Endothelial cell of coronary artery (primary cell): ENCODE measurements around the gene RBMS2. TPM values are rescaled to one million over a fixed set of nuclear protein-coding genes. Genes with fewer than 3 reads are reported as not detected.

Source experiments
- total RNA-seq: library from RNA; depleted of rRNA; stranded (reverse); fragments of >200 nt; gene quantifications from 2 replicates; pipeline ENCODE4 v1.2.3, GENCODE V29; 2014

The RBMS2 gene
- 25.3 and 32.6 TPM in 2 replicates for total RNA-seq

GRCh38 chr12:56521590-56522371 is at the start of gene RBMS2:
TSS of gene RBMS2 (plus strand) at chr12:56521820. CDS start at chr12:56522024, 204 bp downstream.

GRCh38 chr12:56488041-56488955 is 33.3 kb upstream of the RBMS2 start, which contains the start of gene GLS2:
TSS of gene GLS2 (minus strand) at chr12:56488161. CDS start at chr12:56488118, 43 bp downstream.

GRCh38 chr12:56630180-56630632 is 108.6 kb downstream of the RBMS2 start, which contains the start of gene BAZ2A:
TSS of gene BAZ2A (minus strand) at chr12:56630326. CDS start at chr12:56617530, 12,796 bp downstream.

Other genes with a start within 250 kb of the RBMS2 start
- 115 and 136 TPM in 2 replicates for gene CS, start 221.5 kb upstream of the RBMS2 start, total RNA-seq
- 45.4 and 74.6 TPM in 2 replicates for gene CNPY2, start 205.8 kb upstream of the RBMS2 start, total RNA-seq
- gene PAN2, start 187.8 kb upstream of the RBMS2 start, total RNA-seq = 9.3 and 21.7 TPM in 2 replicates
- gene IL23A, start 182.9 kb upstream of the RBMS2 start, total RNA-seq = not detected in 2 replicates
- 56.8 and 68.1 TPM in 2 replicates for gene STAT2, start 161.7 kb upstream of the RBMS2 start, total RNA-seq
- not detected in 2 replicates for gene APOF, start 159.0 kb upstream of the RBMS2 start, total RNA-seq
- gene TIMELESS, start 72.4 kb upstream of the RBMS2 start, total RNA-seq = 7.7 and 13.3 TPM in 2 replicates
- gene MIP, start 67.2 kb upstream of the RBMS2 start, total RNA-seq = not detected in 2 replicates
- 1.0 and 1.3 TPM in 2 replicates for gene SPRYD4, start 53.2 kb upstream of the RBMS2 start, total RNA-seq
- under 0.01 and 0.18 TPM in 2 replicates for gene GLS2, start 33.7 kb upstream of the RBMS2 start, total RNA-seq
- gene BAZ2A, start 108.5 kb downstream of the RBMS2 start, total RNA-seq = 13.9 and 28.0 TPM in 2 replicates
- gene ATP5F1B, start 124.2 kb downstream of the RBMS2 start, total RNA-seq = 593 and 680 TPM in 2 replicates
- gene PTGES3, start 166.5 kb downstream of the RBMS2 start, total RNA-seq = 75.5 and 89.3 TPM in 2 replicates
- gene NACA, start 203.5 kb downstream of the RBMS2 start, total RNA-seq = 1,633 and 1,682 TPM in 2 replicates
- 4.6 and 8.3 TPM in 2 replicates for gene PRIM1, start 230.5 kb downstream of the RBMS2 start, total RNA-seq
- gene HSD17B6, start 241.5 kb downstream of the RBMS2 start, total RNA-seq = 0.18 and 0.47 TPM in 2 replicates